ENCODE results near the gene TEX22. TPM values are rescaled to one million over a fixed set of nuclear protein-coding genes. Genes with fewer than 3 reads are reported as not detected.

TEX22 gene
- total RNA-seq, 1 donor from 2014 or later, result 0.46 TPM

DNA sequence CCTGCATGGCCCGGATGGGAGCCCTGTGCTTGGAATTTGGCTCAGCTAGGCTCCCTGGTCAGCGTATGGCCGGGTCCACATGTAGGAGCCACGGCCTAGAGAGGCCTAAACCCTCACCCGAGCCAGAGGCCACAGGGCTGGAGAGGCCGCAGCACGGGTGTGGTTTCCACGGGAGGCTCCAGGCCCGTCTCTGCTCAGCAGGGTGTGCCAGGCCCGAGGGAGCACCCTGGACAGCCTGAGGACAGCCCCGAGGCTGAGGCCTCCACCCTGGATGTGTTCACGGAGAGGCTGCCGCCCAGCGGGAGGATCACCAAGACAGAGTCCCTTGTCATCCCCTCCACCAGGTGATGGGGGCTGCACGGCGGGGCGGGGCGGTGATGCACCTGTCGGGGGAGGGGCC lies 17.6 kb upstream of the TEX22 start:
- H3K4me3 ChIP-seq (ENCODE audit: low read depth, low read length), result no peak overlapping the region
- TF ChIP-seq, protein P1, sequence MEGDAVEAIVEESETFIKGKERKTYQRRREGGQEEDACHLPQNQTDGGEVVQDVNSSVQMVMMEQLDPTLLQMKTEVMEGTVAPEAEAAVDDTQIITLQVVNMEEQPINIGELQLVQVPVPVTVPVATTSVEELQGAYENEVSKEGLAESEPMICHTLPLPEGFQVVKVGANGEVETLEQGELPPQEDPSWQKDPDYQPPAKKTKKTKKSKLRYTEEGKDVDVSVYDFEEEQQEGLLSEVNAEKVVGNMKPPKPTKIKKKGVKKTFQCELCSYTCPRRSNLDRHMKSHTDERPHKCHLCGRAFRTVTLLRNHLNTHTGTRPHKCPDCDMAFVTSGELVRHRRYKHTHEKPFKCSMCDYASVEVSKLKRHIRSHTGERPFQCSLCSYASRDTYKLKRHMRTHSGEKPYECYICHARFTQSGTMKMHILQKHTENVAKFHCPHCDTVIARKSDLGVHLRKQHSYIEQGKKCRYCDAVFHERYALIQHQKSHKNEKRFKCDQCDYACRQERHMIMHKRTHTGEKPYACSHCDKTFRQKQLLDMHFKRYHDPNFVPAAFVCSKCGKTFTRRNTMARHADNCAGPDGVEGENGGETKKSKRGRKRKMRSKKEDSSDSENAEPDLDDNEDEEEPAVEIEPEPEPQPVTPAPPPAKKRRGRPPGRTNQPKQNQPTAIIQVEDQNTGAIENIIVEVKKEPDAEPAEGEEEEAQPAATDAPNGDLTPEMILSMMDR (IDR thresholded peaks at IDR 0.05; ENCODE audit: insufficient read depth, low read length, poor library complexity, severe bottlenecking), result no peak
- H3K27me3 ChIP-seq (ENCODE audit: control insufficient read depth, insufficient read depth, low read length), result no peaks in the 10 kb centered on the region
- no peaks in the 10 kb centered on the region for H3K36me3 ChIP-seq (ENCODE audit: control insufficient read depth, insufficient read depth, low read length)
- DNase-seq (ENCODE audit: low read depth), result no peak

- no peaks in the 10 kb centered on the region for H3K36me3 ChIP-seq (ENCODE audit: control insufficient read depth, insufficient read depth, low read length)
- TF ChIP-seq, protein P1 (IDR thresholded peaks at IDR 0.05; ENCODE audit: insufficient read depth, low read length, poor library complexity, severe bottlenecking), result no peak
- H3K4me3 ChIP-seq (ENCODE audit: low read depth, low read length), result no peak overlapping the region
- no peaks in the 10 kb centered on the region for H3K27me3 ChIP-seq (ENCODE audit: control insufficient read depth, insufficient read depth, low read length)
- DNase-seq (ENCODE audit: low read depth), result no peak
Measured at GRCh38 chr14:105381446-105382342, 16.6 kb upstream of the TEX22 start.

DNA sequence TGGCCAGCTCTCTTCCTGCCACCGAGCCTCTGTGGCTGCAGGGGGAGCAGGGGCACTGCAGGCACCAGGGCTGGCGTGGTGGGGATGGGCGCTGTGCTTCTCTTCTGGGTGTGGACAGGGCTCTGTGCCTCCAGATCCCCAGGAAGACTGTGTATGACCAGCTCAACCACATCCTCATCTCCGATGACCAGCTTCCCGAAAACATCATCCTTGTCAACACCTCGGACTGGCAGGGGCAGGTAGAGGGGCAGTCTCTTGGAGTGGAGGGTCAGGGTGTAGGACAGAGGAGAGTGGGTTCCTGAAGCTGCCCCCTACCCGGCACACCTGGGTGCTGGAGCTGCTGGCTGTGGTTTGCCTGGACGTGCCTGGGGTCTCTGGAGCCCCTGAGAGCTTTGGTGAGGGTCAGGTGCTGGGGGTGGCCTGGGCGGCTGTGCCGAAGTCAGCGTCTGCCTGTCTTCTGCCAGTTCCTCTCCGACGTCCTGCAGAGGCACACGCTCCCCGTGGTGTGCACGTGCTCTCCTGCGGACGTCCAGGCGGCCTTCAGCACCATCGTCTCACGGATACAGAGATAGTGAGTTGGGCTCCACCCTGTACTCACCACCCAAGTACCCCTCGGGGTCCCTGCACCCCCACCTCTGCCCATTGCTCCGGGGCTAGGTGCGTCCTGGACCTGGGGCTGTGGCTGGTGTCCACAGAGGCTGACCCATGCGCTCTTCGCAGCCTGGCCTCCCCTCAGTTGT lies 15.8 kb upstream of the TEX22 start:
- H3K36me3 ChIP-seq (ENCODE audit: control insufficient read depth, insufficient read depth, low read length), result no peaks in the 10 kb centered on the region
- no peaks in the 10 kb centered on the region for H3K27me3 ChIP-seq (ENCODE audit: control insufficient read depth, insufficient read depth, low read length)
- no peak for DNase-seq (ENCODE audit: low read depth)
- TF ChIP-seq, protein P1 (IDR thresholded peaks at IDR 0.05; ENCODE audit: insufficient read depth, low read length, poor library complexity, severe bottlenecking), result no peak
- no peak overlapping the region for H3K4me3 ChIP-seq (ENCODE audit: low read depth, low read length)

DNA sequence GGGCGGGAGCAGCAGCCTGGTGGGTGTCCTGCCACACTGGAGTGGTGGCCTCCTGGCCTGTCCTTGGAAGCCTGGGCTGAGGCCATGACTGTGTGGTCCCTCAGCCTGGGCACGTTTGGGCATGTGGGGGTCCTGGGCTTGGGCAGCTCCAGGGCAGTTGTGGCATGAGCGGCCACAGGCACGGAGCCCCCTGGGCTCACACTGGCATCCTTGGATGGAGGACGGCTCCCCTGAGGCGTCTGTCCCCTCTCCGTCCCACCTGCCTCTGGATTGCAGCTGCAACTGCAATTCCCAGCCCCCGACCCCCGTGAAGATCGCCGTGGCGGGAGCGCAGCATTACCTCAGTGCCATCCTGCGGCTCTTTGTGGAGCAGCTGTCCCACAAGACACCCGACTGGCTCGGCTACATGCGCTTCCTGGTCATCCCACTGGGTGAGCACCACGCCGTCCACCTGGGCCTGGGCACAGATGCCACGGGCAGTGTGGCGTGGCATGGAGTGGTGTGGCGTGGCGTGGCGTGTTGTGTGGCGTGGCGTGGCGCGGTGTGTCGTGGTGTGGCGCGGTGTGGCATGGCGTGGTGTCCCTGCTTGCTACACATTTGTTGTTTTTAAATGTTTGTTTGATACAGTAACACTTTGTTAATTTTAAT lies 15.1 kb upstream of the TEX22 start:
- TF ChIP-seq, protein P1 (IDR thresholded peaks at IDR 0.05; ENCODE audit: insufficient read depth, low read length, poor library complexity, severe bottlenecking), result no peak
- no peaks in the 10 kb centered on the region for H3K36me3 ChIP-seq (ENCODE audit: control insufficient read depth, insufficient read depth, low read length)
- no peak overlapping the region for H3K4me3 ChIP-seq (ENCODE audit: low read depth, low read length)
- DNase-seq (ENCODE audit: low read depth), result no peak
- no peaks in the 10 kb centered on the region for H3K27me3 ChIP-seq (ENCODE audit: control insufficient read depth, insufficient read depth, low read length)

GRCh38 chr14:105384041-105384557 lies 14.2 kb upstream of the TEX22 start:
- TF ChIP-seq, protein P1 (IDR thresholded peaks at IDR 0.05; ENCODE audit: insufficient read depth, low read length, poor library complexity, severe bottlenecking), result no peak
- no peak for DNase-seq (ENCODE audit: low read depth)

More at GRCh38 chr14:105384041-105384557, 14.2 kb upstream of the TEX22 start:
- no peak overlapping the region for H3K4me3 ChIP-seq (ENCODE audit: low read depth, low read length)
- H3K27me3 ChIP-seq (ENCODE audit: control insufficient read depth, insufficient read depth, low read length), result no peaks in the 10 kb centered on the region
- H3K36me3 ChIP-seq (ENCODE audit: control insufficient read depth, insufficient read depth, low read length), result no peaks in the 10 kb centered on the region

Data from kidney epithelial cell (primary cell).